H1 (cell line): ENCODE data around the gene MST1R. TPM values are rescaled to one million over a fixed set of nuclear protein-coding genes. Genes with fewer than 3 reads are reported as not detected.
A peak's percentile ranks its signal among the peaks of the same experiment; 100 is the strongest.

Experiments used
- CTCF ChIA-PET: fragments of 300-600 bp; sonication (Branson Sonifier 250); formaldehyde crosslinking; loops from one replicate; lab custom pipeline; 2021; ENCODE audit not compliant: partially characterized antibody; lab: Charles Lee
- POLR2A ChIA-PET: fragments of 300-600 bp; sonication (Branson Sonifier 250); formaldehyde crosslinking; loops from one replicate; lab custom pipeline; 2021; ENCODE audit warnings: inconsistent platforms; ENCODE audit not compliant: partially characterized antibody; lab: Charles Lee
- DNase-seq, 2 experiments: peaks; one replicate each; pipeline versions ENCODE4 v3.0.0 to v3.0.0-alpha.2; 2010 to 2022; ENCODE audit warnings: low spot score in 2 of 2, low read depth in 1 of 2, mixed read lengths in 1 of 2
- FAIRE-seq: peaks from 2 replicates; lab custom pipeline; 2011; peaks lifted over from hg19 to GRCh38; lab: Jason Lieb, UNC
- H2AFZ ChIP-seq: 2 replicates; pipeline ENCODE4 v1.8.1; 2012; ENCODE audit warnings: low read length, inconsistent platforms
- H2AK5ac ChIP-seq: 2 replicates; pipeline ENCODE4 v1.6.1; 2013; ENCODE audit warnings: low read depth, low read length
- H2BK120ac ChIP-seq: replicated peaks from 2 replicates; pipeline ENCODE3; 2013; ENCODE audit warnings: low read depth, low read length, inconsistent platforms
- H2BK12ac ChIP-seq: 2 replicates; pipeline ENCODE4 v1.6.1; 2013; ENCODE audit warnings: low read depth, low read length
- H2BK15ac ChIP-seq: 2 replicates; pipeline ENCODE4 v1.6.1; 2013; ENCODE audit warnings: low read length
- H2BK20ac ChIP-seq: 2 replicates; pipeline ENCODE4 v1.6.1; 2013; ENCODE audit warnings: low read length
- H2BK5ac ChIP-seq: 2 replicates; pipeline ENCODE4 v1.6.1; 2013; ENCODE audit warnings: low read depth, low read length
- H3K14ac ChIP-seq: 2 replicates; pipeline ENCODE4 v1.6.1; 2013; ENCODE audit warnings: inconsistent platforms; ENCODE audit not compliant: insufficient read length
- H3K18ac ChIP-seq: 2 replicates; pipeline ENCODE4 v1.6.1; 2013; ENCODE audit warnings: low read length; ENCODE audit errors: extremely low read depth
- H3K23ac ChIP-seq: 2 replicates; pipeline ENCODE4 v1.6.1; 2013; ENCODE audit warnings: inconsistent platforms; ENCODE audit not compliant: insufficient read length
- H3K23me2 ChIP-seq: 2 replicates; pipeline ENCODE4 v1.6.1; 2013; ENCODE audit warnings: low read depth, low read length
- H3K27ac ChIP-seq: 2 replicates; pipeline ENCODE4 v1.6.1; 2011; ENCODE audit warnings: low read depth, low read length, inconsistent platforms
- H3K27me3 ChIP-seq, 4 experiments: replicated peaks in 1 of 4; 1 replicate in 1 of 4; 2 replicates in 3 of 4; pipeline versions ENCODE4 v1.6.1 to v1.8.1; 2011 to 2013; ENCODE audit warnings: low read length in 3 of 4, mild to moderate bottlenecking in 3 of 4, inconsistent platforms in 2 of 4, mixed read lengths in 2 of 4, moderate library complexity in 1 of 4; ENCODE audit not compliant: control insufficient read depth in 3 of 4, insufficient read depth in 3 of 4; ENCODE audit errors: extremely low read depth in 1 of 4
- H3K36me3 ChIP-seq, 4 experiments: 2 replicates each; pipeline versions ENCODE4 v1.6.1 to v1.8.1; 2011 to 2013; ENCODE audit warnings: mild to moderate bottlenecking in 4 of 4, low read length in 3 of 4, moderate library complexity in 2 of 4, control low read depth in 1 of 4, inconsistent platforms in 1 of 4; ENCODE audit not compliant: insufficient read depth in 4 of 4, control insufficient read depth in 2 of 4
- H3K4ac ChIP-seq: replicated peaks from 2 replicates; pipeline ENCODE3; 2013; ENCODE audit warnings: low read length, low read depth, mixed read lengths, inconsistent platforms; ENCODE audit not compliant: insufficient read length
- H3K4me1 ChIP-seq, 4 experiments: replicated peaks in 1 of 4; 1 replicate in 1 of 4; 2 replicates in 3 of 4; pipeline versions ENCODE4 v1.6.1 to v1.8.1; 2011 to 2013; ENCODE audit warnings: low read length in 3 of 4, inconsistent platforms in 2 of 4, mixed read lengths in 1 of 4; ENCODE audit not compliant: insufficient read depth in 4 of 4, control insufficient read depth in 3 of 4
- H3K4me2 ChIP-seq, 2 experiments: 2 replicates each; pipeline versions ENCODE4 v1.6.1 to v1.8.1; 2011 to 2013; ENCODE audit warnings: low read depth in 2 of 2, low read length in 2 of 2, control low read depth in 1 of 2, inconsistent platforms in 1 of 2, mild to moderate bottlenecking in 1 of 2; ENCODE audit not compliant: insufficient read depth in 1 of 2
- H3K4me3 ChIP-seq, 4 experiments: fragments of 200-600, 300-600 bp in 1 of 4; sonication (generic), shearing (Covaris generic), sonication (Bioruptor Twin) in 1 of 4; 2 replicates each; pipeline versions ENCODE4 v1.5.1 to v1.8.1; 2011 to 2016; ENCODE audit warnings: low read length in 4 of 4, low read depth in 3 of 4, control low read depth in 2 of 4, inconsistent platforms in 2 of 4, mild to moderate bottlenecking in 2 of 4, mixed read lengths in 1 of 4, moderate library complexity in 1 of 4; ENCODE audit not compliant: insufficient read depth in 2 of 4; ENCODE audit errors: extremely low read depth in 1 of 4
- H3K56ac ChIP-seq: replicated peaks from 2 replicates; pipeline ENCODE3; 2013; ENCODE audit warnings: low read depth, mild to moderate bottlenecking, mixed read lengths, low read length, inconsistent platforms; ENCODE audit not compliant: insufficient read length
- H3K79me1 ChIP-seq: 2 replicates; pipeline ENCODE4 v1.6.1; 2013; ENCODE audit warnings: low read depth, low read length, control low read depth
- H3K79me2 ChIP-seq, 2 experiments: 2 replicates each; pipeline versions ENCODE4 v1.6.1 to v1.8.1; 2012 to 2013; ENCODE audit warnings: low read length in 2 of 2, mild to moderate bottlenecking in 2 of 2, inconsistent platforms in 1 of 2; ENCODE audit not compliant: insufficient read depth in 2 of 2, control insufficient read depth in 1 of 2
- H3K9ac ChIP-seq, 4 experiments: replicated peaks in 1 of 4; 1 replicate in 1 of 4; 2 replicates in 3 of 4; pipeline versions ENCODE4 v1.6.1 to v1.8.1; 2011 to 2013; ENCODE audit warnings: low read depth in 3 of 4, low read length in 3 of 4, control low read depth in 2 of 4, mild to moderate bottlenecking in 2 of 4, moderate library complexity in 2 of 4, inconsistent platforms in 1 of 4; ENCODE audit errors: extremely low read depth in 1 of 4
- H3K9me3 ChIP-seq, 2 experiments: 2 replicates each; pipeline versions ENCODE4 v1.6.1 to v1.8.1; 2012 to 2013; ENCODE audit warnings: mild to moderate bottlenecking in 2 of 2, moderate library complexity in 2 of 2, control low read depth in 1 of 2, inconsistent platforms in 1 of 2, low read depth in 1 of 2, low read length in 1 of 2, mixed read lengths in 1 of 2; ENCODE audit not compliant: insufficient read depth in 2 of 2
- H4K20me1 ChIP-seq, 2 experiments: replicated peaks in 1 of 2; 2 replicates each; pipeline versions ENCODE3 to v1.8.1; 2011 to 2013; ENCODE audit warnings: inconsistent platforms in 2 of 2, low read length in 2 of 2, mild to moderate bottlenecking in 1 of 2; ENCODE audit not compliant: insufficient read depth in 2 of 2, control insufficient read depth in 1 of 2
- H4K5ac ChIP-seq: 2 replicates; pipeline ENCODE4 v1.6.1; 2013; ENCODE audit warnings: low read length, low read depth, mixed read lengths, inconsistent platforms; ENCODE audit not compliant: insufficient read length
- H4K8ac ChIP-seq: 2 replicates; pipeline ENCODE4 v1.8.0; 2013; ENCODE audit warnings: mild to moderate bottlenecking, moderate library complexity, low read length, inconsistent platforms; ENCODE audit not compliant: insufficient read depth; ENCODE audit errors: extremely low read depth
- H4K91ac ChIP-seq: replicated peaks from 2 replicates; pipeline ENCODE3; 2013; ENCODE audit warnings: low read length, mixed read lengths, inconsistent platforms; ENCODE audit not compliant: insufficient read length
- CBX8 ChIP-seq: fragments of 300-800, 300-1000 bp; sonication (generic); IDR thresholded peaks from 2 replicates; pipeline ENCODE4 v1.7.1; 2016; ENCODE audit warnings: low read depth, low read length, borderline replicate concordance
- CREB1 ChIP-seq: IDR thresholded peaks from 2 replicates; pipeline ENCODE4 v1.6.1; 2012; ENCODE audit warnings: inconsistent platforms
- GABPA ChIP-seq: IDR thresholded peaks from 2 replicates; pipeline ENCODE4 v1.6.1; 2011; ENCODE audit warnings: mild to moderate bottlenecking, low read length, moderate library complexity, borderline replicate concordance; ENCODE audit not compliant: insufficient read depth
- KDM5A ChIP-seq: fragments of 200-600 bp; IDR thresholded peaks from 2 replicates; pipeline ENCODE4 v1.7.1; 2012; ENCODE audit warnings: mild to moderate bottlenecking, low read length, inconsistent platforms, mixed read lengths
- POU5F1 ChIP-seq: IDR thresholded peaks from 2 replicates; pipeline ENCODE4 v1.6.1; 2011; ENCODE audit warnings: low read depth, mild to moderate bottlenecking, low read length, moderate library complexity
- RNF2 ChIP-seq: fragments of 200-900, 300-1000 bp; sonication (generic); IDR thresholded peaks from 2 replicates; pipeline ENCODE4 v1.7.1; 2016; ENCODE audit warnings: borderline replicate concordance, low read depth, mild to moderate bottlenecking, antibody characterized with exemption, low read length; ENCODE audit not compliant: poor library complexity, severe bottlenecking; ENCODE audit errors: missing control alignments
- TBP ChIP-seq: IDR thresholded peaks from 2 replicates; pipeline ENCODE4 v1.6.1; 2011; ENCODE audit warnings: low read depth, low read length, improper control_type of control experiment
- WGBS, 2 experiments: shearing (Covaris generic) in 1 of 2; methylation state at CpG; one replicate each; pipeline versions ENCODE4 v1.1.6 to v1.1.7; 2013 to 2015; ENCODE audit warnings: low lambda C conversion rate in 2 of 2, mixed read lengths in 2 of 2, inconsistent platforms in 1 of 2, low coverage in 1 of 2, missing lambda C conversion rate in 1 of 2; ENCODE audit not compliant: insufficient replicate concordance in 2 of 2, insufficient coverage in 1 of 2, insufficient read length in 1 of 2; ENCODE audit errors: extremely low coverage in 1 of 2, missing lambda C conversion rate in 1 of 2; 5-methylcytosine and 5-hydroxymethylcytosine counted together
- polyA plus RNA-seq, 7 experiments: library from polyadenylated mRNA; depleted of rRNA in 3 of 7; stranded (reverse) in 5 of 7; unstranded in 2 of 7; fragments of >200 nt in 5 of 7; fragments of 200-250 nt in 2 of 7; gene quantifications; 1 replicate in 5 of 7; 2 replicates in 1 of 7; 4 replicates in 1 of 7; pipeline versions ENCODE4 v1.2.1 to v1.2.3, GENCODE V29; 2011 to 2013; ENCODE audit warnings: missing spikeins in 2 of 7, mixed read lengths in 2 of 7
- total RNA-seq: library from RNA; stranded (reverse); fragmentation: NEBNext Ultra II Directional; extraction: Animal tissue kit (Norgen Biotek cat#: 25700); gene quantifications from 2 replicates; pipeline ENCODE4 v1.2.1, GENCODE V29; 2021
- TF ChIP-seq, protein P1 (sequence below), 3 experiments: IDR thresholded peaks; 1 replicate in 2 of 3; 2 replicates in 1 of 3; pipeline versions ENCODE4 v1.5.1 to v1.6.1; 2011; ENCODE audit warnings: low read length in 3 of 3, mild to moderate bottlenecking in 3 of 3, inconsistent platforms in 2 of 3, low read depth in 1 of 3, moderate library complexity in 1 of 3; ENCODE audit not compliant: insufficient read depth in 1 of 3; ENCODE audit errors: control extremely low read depth in 1 of 3

The MST1R gene
- total and polyA plus RNA-seq, 2 of the 8 experiments (the other 6 are each of a cell fraction or from before 2014, with no cell fraction given) = 4.8 to 7.6 TPM

DNA sequence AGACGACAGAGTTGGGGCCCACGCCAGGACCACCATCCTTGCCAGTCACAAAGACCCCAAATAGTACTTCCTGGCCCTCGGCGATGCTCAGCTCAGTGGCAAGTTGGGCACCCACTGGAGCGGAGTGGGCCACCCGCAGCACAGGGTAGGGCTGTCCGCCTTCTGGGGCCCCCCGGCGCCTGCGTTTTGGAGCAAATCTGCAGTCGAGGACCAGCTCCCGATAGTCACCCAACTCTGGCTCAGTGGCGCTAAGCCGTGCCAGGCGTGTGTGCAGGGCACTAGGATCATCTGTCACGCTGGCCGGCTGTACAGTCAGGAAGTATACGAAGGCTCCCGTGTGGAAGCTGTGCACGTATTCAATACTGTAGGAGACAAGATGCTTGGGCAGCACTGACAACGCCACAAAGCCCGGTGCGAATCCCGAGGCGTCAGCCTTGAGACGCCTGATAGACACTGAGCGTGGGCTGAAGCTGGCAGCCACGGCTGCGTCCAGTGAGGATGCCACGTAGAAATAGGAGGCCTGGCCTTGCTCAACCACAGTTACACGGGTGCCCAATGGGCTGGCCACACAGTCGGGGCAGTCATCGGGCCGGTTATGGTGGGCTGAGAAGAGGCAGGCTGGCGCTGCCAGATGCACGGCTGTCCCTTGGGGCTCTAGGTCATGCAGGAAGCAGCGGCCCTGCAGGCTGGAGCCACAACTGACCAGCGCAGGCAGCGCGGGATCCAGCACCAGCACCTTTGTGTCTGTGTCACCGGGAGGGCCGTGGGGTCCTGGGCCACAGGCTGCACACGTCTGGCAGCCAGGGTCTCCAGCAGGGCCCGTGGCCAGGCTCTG lies 945 bp downstream of the MST1R start:
- Histone ChIP-seq H3K79me1 (no peaks in the 10 kb centered on the region), H2BK120ac (no peak overlapping the region), H4K20me1 (peaks cover 0 to 2% of the 10 kb centered on the region in 2 experiments), H3K4me1 (peaks cover 0 to 21% (median 14%) of the 10 kb centered on the region in 4 experiments; a peak in 6 of 7 replicates), H3K4me2 (peak overlapping the region; percentile 46 to 68; a peak in 2 of 4 replicates), H4K8ac (peak overlapping the region; percentile 83; the same call in 1 of the 2 replicates), H4K91ac (peak overlapping the region; percentile 76), H3K36me3 (no peaks in the 10 kb centered on the region), H4K5ac (no peak overlapping the region), H3K18ac (peak overlapping the region; percentile 40), H2BK15ac (no peak overlapping the region), H3K4me3 (0 out of 8 replicates have a peak overlapping the region, but pooled peaks of 1 of the 4 experiments have one; percentile 49), H3K27me3 (peaks cover 0 to 3% (median 1%) of the 10 kb centered on the region in 4 experiments; a peak in 3 of 7 replicates), H2BK20ac (peak overlapping the region; percentile 82; the same call in 1 of the 2 replicates), H3K9me3 (no peaks in the 10 kb centered on the region), H3K23me2 (no peaks in the 10 kb centered on the region; the same call in 1 of the 2 replicates), H3K56ac (no peak overlapping the region), H3K14ac (no peak overlapping the region), H2AK5ac (no peak overlapping the region), H3K79me2 (no peaks in the 10 kb centered on the region), H2BK5ac (peak overlapping the region; percentile 32; the same call in 1 of the 2 replicates), H3K4ac (no peak overlapping the region), H2BK12ac (peak overlapping the region; percentile 71; the same call in 1 of the 2 replicates), H2AFZ (no peak overlapping the region), H3K9ac (no peak overlapping the region), H3K27ac (no peak overlapping the region), H3K23ac (no peak overlapping the region)
- ChIA-PET CTCF (interaction anchor here (1.1 to 16.1 kb wide), 9 partner anchors 8 to 201 kb away, joined by 4 to 306 read pairs (median 28); partner anchors contain the start of genes CAMKV and INKA1), POLR2A (interaction anchor here (0.6 to 5.1 kb wide), 13 partner anchors 7 to 474 kb away, joined by 3 to 23 read pairs (median 4); partner anchors contain the start of genes MON1A, NICN1 and RBM6)
- DNase-seq (no peak), FAIRE-seq (no peak)
- 90% methylated on average over 38 of the region's 44 CpGs; no CpG with 5 or more reads in 1 of the 2 experiments for WGBS, 2 experiments
- TF ChIP-seq, protein P1, sequence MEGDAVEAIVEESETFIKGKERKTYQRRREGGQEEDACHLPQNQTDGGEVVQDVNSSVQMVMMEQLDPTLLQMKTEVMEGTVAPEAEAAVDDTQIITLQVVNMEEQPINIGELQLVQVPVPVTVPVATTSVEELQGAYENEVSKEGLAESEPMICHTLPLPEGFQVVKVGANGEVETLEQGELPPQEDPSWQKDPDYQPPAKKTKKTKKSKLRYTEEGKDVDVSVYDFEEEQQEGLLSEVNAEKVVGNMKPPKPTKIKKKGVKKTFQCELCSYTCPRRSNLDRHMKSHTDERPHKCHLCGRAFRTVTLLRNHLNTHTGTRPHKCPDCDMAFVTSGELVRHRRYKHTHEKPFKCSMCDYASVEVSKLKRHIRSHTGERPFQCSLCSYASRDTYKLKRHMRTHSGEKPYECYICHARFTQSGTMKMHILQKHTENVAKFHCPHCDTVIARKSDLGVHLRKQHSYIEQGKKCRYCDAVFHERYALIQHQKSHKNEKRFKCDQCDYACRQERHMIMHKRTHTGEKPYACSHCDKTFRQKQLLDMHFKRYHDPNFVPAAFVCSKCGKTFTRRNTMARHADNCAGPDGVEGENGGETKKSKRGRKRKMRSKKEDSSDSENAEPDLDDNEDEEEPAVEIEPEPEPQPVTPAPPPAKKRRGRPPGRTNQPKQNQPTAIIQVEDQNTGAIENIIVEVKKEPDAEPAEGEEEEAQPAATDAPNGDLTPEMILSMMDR (IDR thresholded peaks at IDR 0.05; ENCODE audit: control extremely low read depth in 1 of 3, insufficient read depth in 1 of 3, low read depth in 1 of 3, low read length in 3 of 3) = no peak
- no peak for TF ChIP-seq RNF2
- TF ChIP-seq CBX8 = no peak
- TF ChIP-seq GABPA = no peak
- no peak for TF ChIP-seq KDM5A
- TF ChIP-seq TBP = no peak
- TF ChIP-seq POU5F1 = no peak
- TF ChIP-seq CREB1 = no peak
